Esophagus squamous epithelium (tissue), 4 donors: ENCODE results near the gene PLEKHJ1.

ENCODE experiments used
- CTCF ChIP-seq, 6 experiments: fragments of 450-650 bp in 4 of 6; fragments of 200-600 bp in 2 of 6; sonication (generic) in 2 of 6; IDR thresholded peaks; one replicate each; pipeline ENCODE4 v1.5.1; 2016 to 2019; ENCODE audit warnings: antibody characterized with exemption in 6 of 6, mild to moderate bottlenecking in 4 of 6, moderate library complexity in 4 of 6
- POLR2A ChIP-seq, 4 donors: fragments of 450-650 bp; IDR thresholded peaks; one replicate each; pipeline ENCODE4 v1.6.1; 2017; ENCODE audit warnings: antibody characterized with exemption in 4 of 4, mild to moderate bottlenecking in 4 of 4, moderate library complexity in 3 of 4

DNA sequence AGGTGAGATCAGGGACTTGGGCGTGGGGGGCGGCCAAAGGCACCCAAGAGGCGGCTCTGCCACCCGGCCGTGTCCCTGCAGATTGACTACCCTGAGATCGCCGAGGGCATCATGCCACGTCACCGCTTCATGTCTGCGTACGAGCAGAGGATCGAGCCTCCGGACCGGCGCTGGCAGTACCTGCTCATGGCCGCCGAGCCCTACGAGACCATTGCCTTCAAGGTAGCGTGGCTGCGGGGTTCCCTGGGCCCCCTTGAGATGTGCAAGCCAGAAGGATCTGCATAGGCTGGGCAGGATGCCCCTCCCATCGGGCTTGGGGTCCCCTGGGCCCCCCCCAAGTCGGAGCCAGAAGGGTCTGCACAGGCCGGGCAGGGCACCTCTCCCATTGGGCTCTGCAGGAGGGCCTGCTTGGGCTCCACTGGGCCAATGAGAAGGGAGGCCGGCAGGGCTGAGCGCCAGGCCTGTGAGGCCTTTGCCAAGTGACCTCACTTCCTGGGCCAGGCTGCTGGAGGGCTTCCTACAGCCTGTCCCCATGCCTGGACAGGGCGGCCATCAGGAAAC, 10.8 kb upstream of the PLEKHJ1 start:
- TF ChIP-seq POLR2A (IDR thresholded peaks at IDR 0.05), result no peak
- no peak for TF ChIP-seq CTCF (IDR thresholded peaks at IDR 0.05)
